Retinal pigment epithelial cell (primary cell): Measurements from ENCODE around the gene SEC61A1.

Source experiments
- DNase-seq: peaks from one replicate; pipeline ENCODE4 v3.0.0-alpha.2; 2010; ENCODE audit warnings: low read depth
- H3K4me3 ChIP-seq: 2 replicates; pipeline ENCODE4 v1.5.1; 2011; ENCODE audit warnings: mild to moderate bottlenecking, low read length, control low read depth, moderate library complexity
- TF ChIP-seq, protein P1 (sequence below): conservative IDR thresholded peaks from 2 replicates; pipeline ENCODE4 v1.5.1; 2011; ENCODE audit warnings: low read depth, low read length, control low read depth, inconsistent platforms

Gene SEC61A1

DNA sequence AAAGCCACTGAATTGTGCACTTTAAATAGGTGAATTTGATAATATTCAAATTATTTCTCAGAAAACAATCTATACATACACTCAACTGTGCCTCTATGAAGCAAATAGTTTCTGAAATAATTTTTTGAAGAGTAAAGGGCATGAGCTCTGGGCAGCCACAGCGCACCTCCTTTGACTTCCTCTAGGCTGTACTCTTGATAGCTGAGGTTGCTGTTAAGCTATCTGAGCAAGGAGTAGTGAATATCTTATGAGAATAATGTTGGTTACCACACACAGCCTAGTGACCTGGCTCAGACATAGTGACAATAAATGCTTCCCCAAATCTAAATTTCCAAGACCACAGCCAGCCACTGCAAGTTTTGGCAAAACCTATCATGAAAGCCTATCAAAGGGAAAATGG, 11.6 kb upstream of the SEC61A1 start:
- TF ChIP-seq, protein P1, sequence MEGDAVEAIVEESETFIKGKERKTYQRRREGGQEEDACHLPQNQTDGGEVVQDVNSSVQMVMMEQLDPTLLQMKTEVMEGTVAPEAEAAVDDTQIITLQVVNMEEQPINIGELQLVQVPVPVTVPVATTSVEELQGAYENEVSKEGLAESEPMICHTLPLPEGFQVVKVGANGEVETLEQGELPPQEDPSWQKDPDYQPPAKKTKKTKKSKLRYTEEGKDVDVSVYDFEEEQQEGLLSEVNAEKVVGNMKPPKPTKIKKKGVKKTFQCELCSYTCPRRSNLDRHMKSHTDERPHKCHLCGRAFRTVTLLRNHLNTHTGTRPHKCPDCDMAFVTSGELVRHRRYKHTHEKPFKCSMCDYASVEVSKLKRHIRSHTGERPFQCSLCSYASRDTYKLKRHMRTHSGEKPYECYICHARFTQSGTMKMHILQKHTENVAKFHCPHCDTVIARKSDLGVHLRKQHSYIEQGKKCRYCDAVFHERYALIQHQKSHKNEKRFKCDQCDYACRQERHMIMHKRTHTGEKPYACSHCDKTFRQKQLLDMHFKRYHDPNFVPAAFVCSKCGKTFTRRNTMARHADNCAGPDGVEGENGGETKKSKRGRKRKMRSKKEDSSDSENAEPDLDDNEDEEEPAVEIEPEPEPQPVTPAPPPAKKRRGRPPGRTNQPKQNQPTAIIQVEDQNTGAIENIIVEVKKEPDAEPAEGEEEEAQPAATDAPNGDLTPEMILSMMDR = peak; percentile 2
- no peak overlapping the region for H3K4me3 ChIP-seq
- no peak for DNase-seq

DNA sequence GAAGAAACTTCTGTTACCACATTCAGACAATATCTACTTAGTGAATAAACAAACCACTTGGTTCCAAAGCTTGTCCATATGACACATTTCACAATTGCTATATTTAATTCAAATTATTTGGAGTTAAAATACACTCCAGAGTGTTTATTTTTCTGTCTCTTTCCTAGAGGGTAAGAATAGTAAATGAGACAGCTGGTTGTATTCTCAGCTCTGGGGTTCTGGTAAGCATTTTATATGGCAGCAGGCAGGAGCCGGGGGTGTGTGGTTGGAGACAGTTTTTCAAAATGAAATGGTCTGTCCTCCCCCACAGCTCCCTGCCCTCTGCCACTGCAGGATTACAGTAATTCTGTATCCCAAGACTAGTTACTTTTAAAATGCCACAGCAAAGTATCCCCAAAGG, 10.9 kb upstream of the SEC61A1 start:
- H3K4me3 ChIP-seq = no peak overlapping the region
- TF ChIP-seq, protein P1 = no peak
- no peak for DNase-seq

DNA sequence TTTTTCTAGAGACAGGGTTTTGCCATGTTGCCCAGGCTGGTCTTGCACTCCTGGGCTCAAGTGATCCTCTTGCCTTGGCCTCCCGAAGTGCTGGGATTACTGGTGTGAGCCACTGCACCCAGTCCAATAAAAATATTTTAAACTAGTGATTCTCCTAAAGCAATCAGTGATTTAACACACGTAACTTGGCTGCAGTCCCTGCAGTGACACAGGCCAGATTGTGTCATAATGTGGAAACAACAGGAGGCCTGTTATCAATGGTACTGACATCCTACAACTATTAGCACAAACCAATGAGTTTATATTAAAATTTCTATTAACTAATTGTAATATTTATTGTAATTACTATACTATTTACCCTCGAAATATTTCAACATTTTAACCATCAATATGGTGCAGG, 1.6 kb upstream of the SEC61A1 start:
- TF ChIP-seq, protein P1 = no peak
- H3K4me3 ChIP-seq = no peak overlapping the region
- no peak for DNase-seq

DNA sequence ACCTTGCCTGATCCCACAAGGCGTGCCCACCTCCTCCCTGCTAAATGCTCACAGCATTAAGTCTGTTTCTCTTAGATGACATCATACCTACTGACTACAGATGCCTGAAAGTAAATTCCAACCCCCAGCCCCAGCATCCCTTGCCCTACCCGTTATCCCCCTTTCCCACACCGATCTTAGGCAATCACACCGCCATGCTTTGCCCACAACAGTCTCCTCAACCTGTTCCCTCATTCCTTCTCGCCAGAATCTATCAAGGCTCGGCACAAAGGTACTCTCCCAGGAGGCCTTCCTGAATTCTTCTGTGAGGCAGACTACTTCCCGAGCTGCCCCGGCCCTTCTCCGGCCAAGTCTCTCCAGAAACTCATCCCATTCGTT, 789 bp upstream of the SEC61A1 start:
- DNase-seq = no peak
- peak overlapping the region; percentile 80 for H3K4me3 ChIP-seq
- TF ChIP-seq, protein P1 = no peak

DNA sequence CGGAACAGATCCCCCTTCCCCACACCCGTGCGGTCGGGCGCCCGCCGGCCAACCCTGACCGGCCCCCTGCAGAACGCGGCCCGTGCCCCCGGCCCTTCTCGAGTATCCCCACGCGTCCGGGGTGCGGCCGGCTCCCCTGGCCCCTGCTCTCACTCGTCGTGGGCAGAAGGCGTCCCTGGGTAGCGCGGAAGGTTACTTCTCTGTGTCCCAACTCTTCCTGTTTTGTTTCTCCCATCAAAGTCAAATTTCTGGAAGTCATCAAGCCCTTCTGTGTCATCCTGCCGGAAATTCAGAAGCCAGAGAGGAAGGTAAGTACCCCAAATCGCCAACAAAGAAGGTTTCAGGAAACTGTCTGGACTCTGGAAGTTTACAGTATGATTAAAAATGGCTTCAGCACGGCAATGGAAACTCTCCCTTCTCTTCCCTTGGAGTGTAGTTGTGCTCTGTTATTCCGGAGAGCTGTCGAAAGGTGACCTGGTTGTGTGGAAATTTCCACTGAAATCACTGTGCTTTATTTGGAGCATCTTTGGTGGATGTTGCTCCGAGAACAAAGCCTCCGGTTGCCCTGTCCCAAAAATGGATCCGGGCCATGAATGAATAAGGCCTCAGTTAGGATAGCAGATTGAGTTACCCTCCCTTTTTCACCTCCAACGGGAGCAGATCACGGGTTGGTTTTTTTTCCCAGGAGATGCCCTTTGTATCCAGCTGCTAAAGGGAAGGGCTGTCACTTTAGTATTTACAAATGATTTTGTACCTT, 536 bp downstream of the SEC61A1 start:
- DNase-seq = no peak

DNA sequence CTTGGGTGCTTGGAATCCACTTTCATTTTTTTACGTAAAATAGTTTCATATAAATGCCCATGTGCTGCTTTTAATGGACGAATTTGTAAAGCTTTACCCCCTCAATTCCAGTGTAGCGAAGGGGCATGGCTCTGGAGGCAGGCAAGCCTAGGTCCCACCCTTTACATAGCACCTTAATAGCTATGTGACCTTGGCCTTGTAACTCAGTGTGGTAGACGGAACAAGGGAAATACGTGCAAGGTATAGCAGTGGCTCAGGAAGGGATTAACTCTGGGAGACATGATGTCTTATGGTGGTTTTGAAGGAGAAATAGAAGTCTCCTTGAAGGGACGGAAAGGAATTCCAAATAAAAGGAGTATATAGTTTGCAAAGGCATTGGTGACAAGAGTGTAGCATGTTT, 1.4 kb downstream of the SEC61A1 start:
- H3K4me3 ChIP-seq = peak overlapping the region; percentile 98
- no peak for DNase-seq
- TF ChIP-seq, protein P1 = no peak

More for the DNA sequence above, 536 bp downstream of the SEC61A1 start:
- TF ChIP-seq, protein P1 = no peak
- peak overlapping the region; percentile 98 for H3K4me3 ChIP-seq

DNA sequence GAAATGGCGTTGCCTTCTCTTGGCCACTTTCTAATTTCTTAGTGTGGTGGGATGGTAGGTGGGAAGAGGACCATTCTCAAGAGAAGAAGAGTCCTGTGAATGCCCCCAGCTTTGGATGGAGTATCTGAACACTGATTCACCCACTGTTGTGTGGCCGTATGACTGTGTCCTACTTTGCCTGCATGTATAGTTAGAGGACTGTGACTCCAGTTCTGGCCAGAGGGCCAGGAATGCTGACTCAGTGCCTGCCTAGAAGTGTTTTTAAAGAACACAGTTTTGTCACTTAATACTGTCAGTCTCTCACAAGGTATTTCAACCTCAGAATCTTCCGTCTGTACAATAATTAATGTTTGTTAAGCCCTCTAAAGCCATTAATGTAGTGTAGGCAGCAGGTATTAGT, 2.1 kb downstream of the SEC61A1 start:
- peak overlapping the region; percentile 98 for H3K4me3 ChIP-seq
- TF ChIP-seq, protein P1 = no peak
- no peak for DNase-seq
